GM12873 (cell line): ENCODE data around the gene DNAH5.

Source experiments
- CTCF ChIP-seq: IDR thresholded peaks from 2 replicates; pipeline ENCODE4 v1.5.1; 2012; ENCODE audit warnings: low read depth, mild to moderate bottlenecking, moderate library complexity, low read length, control low read depth; ENCODE audit not compliant: insufficient read depth; ENCODE audit errors: missing control alignments

Gene DNAH5

GRCh38 chr5:13944560-13945199, at the start of gene DNAH5:
DNAH5 (minus strand) TSS chr5:13944688; CDS start chr5:13944438, 250 bp downstream.
- TF ChIP-seq CTCF = no peak

GRCh38 chr5:13993926-13994325, 49.4 kb upstream of the DNAH5 start:
- no peak for TF ChIP-seq CTCF

GRCh38 chr5:13992795-13993194, 48.3 kb upstream of the DNAH5 start:
- no peak for TF ChIP-seq CTCF

- no peak for TF ChIP-seq CTCF
Observed at GRCh38 chr5:13991365-13991764, 46.9 kb upstream of the DNAH5 start.

GRCh38 chr5:13990896-13991295, 46.4 kb upstream of the DNAH5 start:
- no peak for TF ChIP-seq CTCF

GRCh38 chr5:13989832-13990231, 45.3 kb upstream of the DNAH5 start:
- TF ChIP-seq CTCF = no peak

- TF ChIP-seq CTCF = peak; percentile 86
Observed at GRCh38 chr5:13987843-13988464, 43.5 kb upstream of the DNAH5 start.
